ENCODE data around the gene FIP1L1. TPM values are rescaled to one million over a fixed set of nuclear protein-coding genes. Genes with fewer than 3 reads are reported as not detected.
"Not testable (repeated sequence)": the region's sequence is repeated elsewhere in the genome, so short reads cannot be mapped to it uniquely, and the experiment has no call there.

Gene FIP1L1
- total RNA-seq, 1 donor from 2014 or later = 20.4 TPM

DNA sequence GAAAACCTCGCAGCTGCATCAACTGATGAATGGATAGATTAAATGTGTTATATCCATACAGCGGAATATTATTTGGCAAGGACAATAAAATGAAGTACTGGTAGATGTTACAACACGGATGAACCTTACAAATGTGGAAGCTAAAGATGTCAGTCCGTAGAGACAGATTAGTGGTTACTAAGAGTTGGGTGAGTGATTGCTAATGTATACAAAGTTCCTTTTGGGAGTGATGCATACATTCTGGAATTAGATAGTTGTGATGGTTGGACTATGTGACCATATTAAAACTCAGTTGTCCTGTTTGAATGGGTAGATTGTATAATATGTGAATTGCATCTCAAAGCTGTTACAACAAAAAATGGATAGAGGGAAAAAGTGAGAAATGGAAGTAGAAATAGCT is 2.8 kb downstream of the FIP1L1 start:
- intact Hi-C loops (cut with DNase I) = no loop called here

DNA sequence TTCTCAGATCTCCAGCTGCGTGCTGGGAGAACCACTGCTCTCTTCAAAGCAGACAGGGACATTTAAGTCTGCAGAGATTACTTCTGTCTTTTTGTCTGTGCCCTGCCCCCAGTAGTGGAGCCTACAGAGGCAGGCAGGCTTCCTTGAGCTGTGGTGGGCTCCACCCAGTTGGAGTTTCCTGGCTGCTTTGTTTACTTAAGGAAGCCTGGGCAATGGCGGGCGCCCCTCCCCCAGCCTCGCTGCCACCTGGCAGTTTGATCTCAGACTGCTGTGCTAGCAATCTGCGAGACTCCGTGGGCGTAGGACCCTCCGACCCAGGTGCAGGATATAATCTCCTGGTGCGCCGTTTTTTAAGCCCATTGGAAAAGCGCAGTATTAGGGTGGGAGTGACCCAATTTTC is 32.0 kb downstream of the FIP1L1 start:
- H3K27me3 ChIP-seq; DNase-seq (ENCODE audit: low spot score in 2 of 2); H3K4me3 ChIP-seq; H3K4me1 ChIP-seq; H3K36me3 ChIP-seq; H3K27ac ChIP-seq; intact Hi-C loops (cut with DNase I); H3K9me3 ChIP-seq: not testable (repeated sequence)

More for the DNA sequence above, 2.8 kb downstream of the FIP1L1 start:
- Histone ChIP-seq H3K9me3 (no peaks in the 10 kb centered on the region), H3K36me3 (peaks cover 16 to 19% of the 10 kb centered on the region in 2 donors), H3K4me1 (peaks cover 2 to 3% of the 10 kb centered on the region in 2 donors), H3K4me3 (no peak overlapping the region), H3K27me3 (no peaks in the 10 kb centered on the region), H3K27ac (no peak overlapping the region)
- DNase-seq (ENCODE audit: low spot score in 2 of 2) = no peak
- TF ChIP-seq, protein P1, sequence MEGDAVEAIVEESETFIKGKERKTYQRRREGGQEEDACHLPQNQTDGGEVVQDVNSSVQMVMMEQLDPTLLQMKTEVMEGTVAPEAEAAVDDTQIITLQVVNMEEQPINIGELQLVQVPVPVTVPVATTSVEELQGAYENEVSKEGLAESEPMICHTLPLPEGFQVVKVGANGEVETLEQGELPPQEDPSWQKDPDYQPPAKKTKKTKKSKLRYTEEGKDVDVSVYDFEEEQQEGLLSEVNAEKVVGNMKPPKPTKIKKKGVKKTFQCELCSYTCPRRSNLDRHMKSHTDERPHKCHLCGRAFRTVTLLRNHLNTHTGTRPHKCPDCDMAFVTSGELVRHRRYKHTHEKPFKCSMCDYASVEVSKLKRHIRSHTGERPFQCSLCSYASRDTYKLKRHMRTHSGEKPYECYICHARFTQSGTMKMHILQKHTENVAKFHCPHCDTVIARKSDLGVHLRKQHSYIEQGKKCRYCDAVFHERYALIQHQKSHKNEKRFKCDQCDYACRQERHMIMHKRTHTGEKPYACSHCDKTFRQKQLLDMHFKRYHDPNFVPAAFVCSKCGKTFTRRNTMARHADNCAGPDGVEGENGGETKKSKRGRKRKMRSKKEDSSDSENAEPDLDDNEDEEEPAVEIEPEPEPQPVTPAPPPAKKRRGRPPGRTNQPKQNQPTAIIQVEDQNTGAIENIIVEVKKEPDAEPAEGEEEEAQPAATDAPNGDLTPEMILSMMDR (IDR thresholded peaks at IDR 0.05) = no peak

DNA sequence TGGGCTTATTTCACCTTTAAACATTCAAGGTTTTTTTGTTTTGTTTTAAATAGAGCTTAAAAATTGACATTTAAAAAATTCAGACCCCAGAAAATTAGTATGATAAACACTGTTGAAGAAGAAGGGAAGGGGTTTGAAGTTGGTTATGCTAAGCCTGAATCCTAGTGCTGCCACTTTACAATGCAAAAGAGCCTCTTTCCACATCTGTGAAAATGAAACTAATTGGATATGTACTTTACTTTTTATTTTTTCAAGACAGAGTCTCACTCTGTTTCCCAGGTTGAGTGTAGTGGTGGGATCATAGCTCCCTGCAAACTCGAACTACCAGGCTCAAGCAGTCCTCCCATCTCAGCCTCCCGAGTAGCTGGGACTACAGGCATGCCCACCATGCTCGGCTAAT is 41.8 kb downstream of the FIP1L1 start:
- H3K4me1 ChIP-seq = no peaks in the 10 kb centered on the region
- H3K27me3 ChIP-seq = no peaks in the 10 kb centered on the region
- H3K4me3 ChIP-seq = no peak overlapping the region
- no peaks in the 10 kb centered on the region for H3K9me3 ChIP-seq
- no peak for DNase-seq (ENCODE audit: low spot score in 2 of 2)
- intact Hi-C loops (cut with DNase I) = no loop called here
- TF ChIP-seq, protein P1 (IDR thresholded peaks at IDR 0.05) = no peak
- no peak overlapping the region for H3K27ac ChIP-seq
- H3K36me3 ChIP-seq = no peaks in the 10 kb centered on the region

DNA sequence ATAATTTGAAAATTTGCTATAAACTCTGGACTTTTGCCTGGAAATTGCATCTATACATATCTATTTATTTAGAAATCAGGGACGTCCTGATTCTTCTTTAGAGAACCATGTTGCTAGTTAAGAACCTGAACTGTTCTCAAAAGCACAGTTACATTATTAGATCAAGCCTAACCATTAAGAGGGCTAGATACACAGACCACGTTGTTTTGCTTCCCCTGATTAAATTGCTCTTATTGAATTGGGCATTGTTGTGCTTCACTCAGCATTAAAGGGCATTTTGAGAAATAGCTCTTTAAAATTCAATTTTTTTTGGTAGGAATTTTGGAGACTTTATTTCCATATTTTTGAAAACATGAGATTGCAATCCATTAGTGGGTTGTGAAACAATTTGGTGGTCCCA is 44.4 kb downstream of the FIP1L1 start:
- no peak overlapping the region for H3K4me3 ChIP-seq
- intact Hi-C loops (cut with DNase I) = no loop called here
- TF ChIP-seq, protein P1 (IDR thresholded peaks at IDR 0.05) = no peak
- H3K27ac ChIP-seq = no peak overlapping the region
- no peaks in the 10 kb centered on the region for H3K4me1 ChIP-seq
- no peak for DNase-seq (ENCODE audit: low spot score in 2 of 2)
- H3K9me3 ChIP-seq = no peaks in the 10 kb centered on the region
- H3K36me3 ChIP-seq = no peaks in the 10 kb centered on the region
- H3K27me3 ChIP-seq = no peaks in the 10 kb centered on the region

DNA sequence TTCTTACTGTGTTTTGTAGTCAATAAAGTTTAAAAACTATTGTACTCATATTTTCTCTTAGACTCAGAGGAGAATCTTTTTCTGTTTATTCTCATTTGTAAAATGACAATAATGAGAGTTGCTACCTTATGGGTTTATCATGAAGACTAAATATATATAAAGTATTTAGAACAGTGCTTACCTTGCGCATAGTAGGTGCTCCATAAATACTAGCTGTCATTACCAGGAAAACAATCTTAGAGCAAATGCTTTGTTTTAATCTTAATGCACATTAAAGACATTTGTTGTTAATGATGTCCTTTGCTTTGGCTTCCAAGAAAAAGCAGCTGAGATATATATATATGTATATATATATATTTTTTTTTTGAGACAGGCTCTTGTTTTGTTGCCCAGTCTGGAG is 44.9 kb downstream of the FIP1L1 start:
- intact Hi-C loops (cut with DNase I) = no loop called here
- Histone ChIP-seq H3K4me1 (no peaks in the 10 kb centered on the region), H3K27ac (no peak overlapping the region), H3K9me3 (no peaks in the 10 kb centered on the region), H3K27me3 (no peaks in the 10 kb centered on the region), H3K36me3 (peaks cover 0 to 2% of the 10 kb centered on the region in 2 donors), H3K4me3 (no peak overlapping the region)
- DNase-seq (ENCODE audit: low spot score in 2 of 2) = no peak
- TF ChIP-seq, protein P1 (IDR thresholded peaks at IDR 0.05) = no peak

DNA sequence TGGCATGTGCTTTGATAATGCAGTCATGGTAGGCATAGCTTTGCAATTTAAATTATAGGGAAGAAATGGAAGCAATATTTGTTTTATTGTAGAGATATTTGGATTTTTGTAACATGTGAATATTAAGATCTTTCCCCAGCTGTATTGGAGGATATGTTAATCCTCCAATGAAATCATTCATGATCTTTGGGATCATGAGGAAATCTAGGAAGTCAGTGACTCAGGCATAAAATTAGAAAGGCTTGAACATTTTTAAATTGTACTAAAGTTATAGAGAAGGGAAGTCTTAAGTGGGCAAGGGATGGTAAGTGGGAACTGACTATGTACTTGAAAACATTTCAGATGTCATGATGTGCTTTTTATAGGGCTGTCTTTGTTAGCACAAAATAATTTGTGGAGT is 46.8 kb downstream of the FIP1L1 start:
- Histone ChIP-seq H3K9me3 (no peaks in the 10 kb centered on the region), H3K27me3 (no peaks in the 10 kb centered on the region), H3K4me3 (no peak overlapping the region), H3K36me3 (peaks cover 13 to 14% of the 10 kb centered on the region in 2 donors), H3K4me1 (no peaks in the 10 kb centered on the region), H3K27ac (no peak overlapping the region)
- no peak for DNase-seq (ENCODE audit: low spot score in 2 of 2)
- intact Hi-C loops (cut with DNase I) = no loop called here
- TF ChIP-seq, protein P1 (IDR thresholded peaks at IDR 0.05) = no peak
